OCI-LY1 (cell line): ENCODE results near the gene OPN5.

Source experiments
- H2AFZ ChIP-seq: fragments of 200-600 bp; sonication (generic), shearing (Covaris generic); 2 replicates; pipeline ENCODE4 v1.6.0; 2014; ENCODE audit warnings: antibody characterized with exemption, mild to moderate bottlenecking, low read length
- H3F3A ChIP-seq: fragments of 200-600 bp; sonication (generic), shearing (Covaris generic); 2 replicates; pipeline ENCODE4 v1.6.0; 2014; ENCODE audit warnings: mild to moderate bottlenecking, antibody characterized with exemption, low read length, moderate library complexity; ENCODE audit not compliant: insufficient read depth
- H3K27ac ChIP-seq: fragments of 200-600 bp; sonication (generic); 2 replicates; pipeline ENCODE4 v1.5.1; 2014; ENCODE audit warnings: low read length, mixed run types, mild to moderate bottlenecking, low read depth; ENCODE audit not compliant: poor library complexity, severe bottlenecking
- H3K27me3 ChIP-seq: fragments of 200-600 bp; sonication (generic); 2 replicates; pipeline ENCODE4 v1.6.0; 2014; ENCODE audit warnings: antibody characterized with exemption, mild to moderate bottlenecking, low read length, moderate library complexity; ENCODE audit not compliant: insufficient read depth
- H3K36me3 ChIP-seq: fragments of 200-600 bp; sonication (generic); 2 replicates; pipeline ENCODE4 v1.6.1; 2014; ENCODE audit warnings: mild to moderate bottlenecking, antibody characterized with exemption, low read length, moderate library complexity, mixed read lengths; ENCODE audit not compliant: insufficient read depth
- H3K4me1 ChIP-seq: fragments of 200-600 bp; sonication (generic); 2 replicates; pipeline ENCODE4 v1.5.1; 2014; ENCODE audit warnings: mild to moderate bottlenecking, low read length, moderate library complexity; ENCODE audit not compliant: insufficient read depth, severe bottlenecking
- H3K4me2 ChIP-seq: fragments of 200-600 bp; sonication (generic), shearing (Covaris generic); 2 replicates; pipeline ENCODE4 v1.6.1; 2014; ENCODE audit warnings: low read length
- H3K4me3 ChIP-seq: fragments of 200-600 bp; sonication (generic); 2 replicates; pipeline ENCODE4 v1.5.1; 2014; ENCODE audit warnings: low read length, low read depth, mild to moderate bottlenecking, mixed read lengths; ENCODE audit not compliant: poor library complexity, severe bottlenecking
- H3K79me2 ChIP-seq: fragments of 200-600 bp; shearing (Covaris generic); 2 replicates; pipeline ENCODE4 v1.6.1; 2016; ENCODE audit warnings: mixed run types, low read length, mixed read lengths; ENCODE audit not compliant: insufficient read depth
- H3K9ac ChIP-seq: fragments of 200-600 bp; sonication (generic), shearing (Covaris generic); 2 replicates; pipeline ENCODE4 v1.6.1; 2014; ENCODE audit warnings: mild to moderate bottlenecking, low read length, mixed read lengths
- H3K9me2 ChIP-seq: fragments of 200-600 bp; sonication (generic), shearing (Covaris generic); 2 replicates; pipeline ENCODE4 v1.6.1; 2014; ENCODE audit warnings: low read depth, mild to moderate bottlenecking, low read length, mixed read lengths
- H3K9me3 ChIP-seq: fragments of 200-600 bp; shearing (Covaris generic); 2 replicates; pipeline ENCODE4 v1.6.1; 2014; ENCODE audit warnings: low read length, mixed read lengths
- H4K20me1 ChIP-seq: fragments of 200-600 bp; sonication (generic), shearing (Covaris generic); 2 replicates; pipeline ENCODE4 v1.6.0; 2016; ENCODE audit warnings: mild to moderate bottlenecking, low read length; ENCODE audit not compliant: insufficient read depth
- EZH2 ChIP-seq: fragments of 200-600 bp; sonication (generic), shearing (Covaris generic); IDR thresholded peaks from 2 replicates; pipeline ENCODE4 v1.8.0; 2017; ENCODE audit warnings: borderline replicate concordance, mixed run types, mild to moderate bottlenecking, antibody characterized with exemption, low read length, moderate library complexity, mixed read lengths
- TF ChIP-seq, protein P1 (sequence below): fragments of 200-600 bp; sonication (generic), shearing (Covaris generic); IDR thresholded peaks from 2 replicates; pipeline ENCODE4 v1.5.1; 2017; ENCODE audit warnings: mild to moderate bottlenecking, antibody characterized with exemption, low read length, moderate library complexity, mixed read lengths

Gene OPN5

DNA sequence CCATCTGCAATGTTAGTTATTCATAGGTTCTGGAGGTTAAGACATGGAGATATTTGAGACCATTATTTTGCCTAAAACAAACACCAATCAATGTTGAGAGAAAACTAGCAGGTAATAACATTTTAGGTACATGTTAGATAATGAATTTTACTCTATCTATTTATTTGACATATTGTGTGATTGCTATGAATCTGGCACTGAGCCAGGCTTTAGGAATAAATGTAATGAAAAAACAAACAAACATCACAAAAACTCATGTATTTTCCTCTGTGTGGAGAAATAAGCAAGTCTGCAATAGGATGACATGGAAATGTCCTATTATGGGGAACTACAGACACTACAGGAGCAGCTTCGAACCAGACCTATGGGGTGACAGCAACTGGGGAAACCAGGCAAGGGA lies 57.8 kb downstream of the OPN5 start:
- no peak for TF ChIP-seq EZH2
- TF ChIP-seq, protein P1, sequence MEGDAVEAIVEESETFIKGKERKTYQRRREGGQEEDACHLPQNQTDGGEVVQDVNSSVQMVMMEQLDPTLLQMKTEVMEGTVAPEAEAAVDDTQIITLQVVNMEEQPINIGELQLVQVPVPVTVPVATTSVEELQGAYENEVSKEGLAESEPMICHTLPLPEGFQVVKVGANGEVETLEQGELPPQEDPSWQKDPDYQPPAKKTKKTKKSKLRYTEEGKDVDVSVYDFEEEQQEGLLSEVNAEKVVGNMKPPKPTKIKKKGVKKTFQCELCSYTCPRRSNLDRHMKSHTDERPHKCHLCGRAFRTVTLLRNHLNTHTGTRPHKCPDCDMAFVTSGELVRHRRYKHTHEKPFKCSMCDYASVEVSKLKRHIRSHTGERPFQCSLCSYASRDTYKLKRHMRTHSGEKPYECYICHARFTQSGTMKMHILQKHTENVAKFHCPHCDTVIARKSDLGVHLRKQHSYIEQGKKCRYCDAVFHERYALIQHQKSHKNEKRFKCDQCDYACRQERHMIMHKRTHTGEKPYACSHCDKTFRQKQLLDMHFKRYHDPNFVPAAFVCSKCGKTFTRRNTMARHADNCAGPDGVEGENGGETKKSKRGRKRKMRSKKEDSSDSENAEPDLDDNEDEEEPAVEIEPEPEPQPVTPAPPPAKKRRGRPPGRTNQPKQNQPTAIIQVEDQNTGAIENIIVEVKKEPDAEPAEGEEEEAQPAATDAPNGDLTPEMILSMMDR = no peak

DNA sequence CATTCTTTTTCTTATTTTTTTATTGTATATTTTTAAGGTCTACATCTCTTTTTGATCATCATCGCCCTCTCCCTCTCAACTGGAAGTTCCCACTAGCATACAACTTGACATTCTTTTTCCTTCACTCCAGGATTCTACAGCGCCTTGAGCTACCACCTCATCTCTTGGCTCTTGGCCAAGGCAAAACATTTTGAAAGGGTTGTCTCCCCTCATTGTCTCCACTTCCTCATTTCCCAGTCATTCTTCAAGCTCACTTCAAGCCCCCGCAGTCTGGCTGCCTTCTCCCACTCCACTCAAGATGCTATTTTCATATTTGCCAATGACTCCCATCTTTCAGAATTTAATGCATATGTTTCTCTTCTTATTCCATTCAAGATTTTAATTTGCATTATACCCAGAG lies 63.0 kb downstream of the OPN5 start:
- Histone ChIP-seq H3K79me2 (no peaks in the 10 kb centered on the region), H3K4me2 (no peak overlapping the region), H3K9me3 (no peaks in the 10 kb centered on the region), H2AFZ (no peak overlapping the region), H3F3A (no peaks in the 10 kb centered on the region), H3K4me1 (no peaks in the 10 kb centered on the region), H3K27ac (no peak overlapping the region), H3K36me3 (no peaks in the 10 kb centered on the region), H4K20me1 (no peaks in the 10 kb centered on the region), H3K4me3 (no peak overlapping the region), H3K9ac (no peak overlapping the region), H3K9me2 (no peaks in the 10 kb centered on the region), H3K27me3 (no peaks in the 10 kb centered on the region)
- TF ChIP-seq, protein P1 = no peak
- no peak for TF ChIP-seq EZH2

More for the DNA sequence above, 57.8 kb downstream of the OPN5 start:
- no peak overlapping the region for H3K4me3 ChIP-seq
- no peaks in the 10 kb centered on the region for H3K9me2 ChIP-seq
- no peak overlapping the region for H3K9ac ChIP-seq
- no peaks in the 10 kb centered on the region for H3K4me1 ChIP-seq
- H3F3A ChIP-seq = no peaks in the 10 kb centered on the region
- no peaks in the 10 kb centered on the region for H3K9me3 ChIP-seq
- no peaks in the 10 kb centered on the region for H4K20me1 ChIP-seq
- H2AFZ ChIP-seq = no peak overlapping the region
- no peak overlapping the region for H3K4me2 ChIP-seq
- no peak overlapping the region for H3K27ac ChIP-seq
- H3K36me3 ChIP-seq = no peaks in the 10 kb centered on the region
- H3K79me2 ChIP-seq = no peaks in the 10 kb centered on the region
- H3K27me3 ChIP-seq = no peaks in the 10 kb centered on the region

DNA sequence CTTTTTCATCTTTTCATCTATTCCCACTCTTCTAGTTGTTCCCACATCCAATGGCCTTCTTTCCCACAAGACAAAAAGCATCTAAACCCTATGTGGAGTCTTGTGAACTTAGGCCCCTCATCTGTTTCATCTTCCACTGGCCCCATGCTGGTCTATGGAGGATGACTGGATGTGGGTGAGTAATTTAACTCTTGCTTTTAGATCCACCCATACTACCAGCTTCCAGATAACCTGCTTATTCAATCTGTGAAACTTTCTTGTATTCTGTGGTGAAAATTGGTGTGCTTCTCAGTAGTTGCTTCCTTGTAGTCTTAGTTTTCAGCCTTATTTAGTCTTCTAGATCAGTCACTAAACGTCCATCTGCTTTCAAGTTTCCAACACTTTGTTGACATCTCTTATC lies 64.9 kb downstream of the OPN5 start:
- TF ChIP-seq, protein P1 = no peak
- TF ChIP-seq EZH2 = no peak
- H3K9me2 ChIP-seq = no peaks in the 10 kb centered on the region
- no peak overlapping the region for H3K4me2 ChIP-seq
- no peaks in the 10 kb centered on the region for H3K4me1 ChIP-seq
- H3K27me3 ChIP-seq = no peaks in the 10 kb centered on the region
- H3K9me3 ChIP-seq = no peaks in the 10 kb centered on the region
- no peak overlapping the region for H3K4me3 ChIP-seq
- no peaks in the 10 kb centered on the region for H3K36me3 ChIP-seq
- no peaks in the 10 kb centered on the region for H4K20me1 ChIP-seq
- H2AFZ ChIP-seq = no peak overlapping the region
- no peaks in the 10 kb centered on the region for H3F3A ChIP-seq
- no peak overlapping the region for H3K9ac ChIP-seq
- no peak overlapping the region for H3K27ac ChIP-seq
- H3K79me2 ChIP-seq = no peaks in the 10 kb centered on the region
